CD8-positive, alpha-beta memory T cell (primary cell): ENCODE data around the gene NOX5. TPM values are rescaled to one million over a fixed set of nuclear protein-coding genes. Genes with fewer than 3 reads are reported as not detected.

ENCODE experiments used
- CTCF ChIA-PET: fragments of 350-600 bp; sonication (Branson Sonifier 250); formaldehyde crosslinking; loops from one replicate; lab custom pipeline; 2021; ENCODE audit warnings: antibody characterized with exemption; lab: Charles Lee
- POLR2A ChIA-PET: fragments of 350-600 bp; sonication (Branson Sonifier 250); formaldehyde crosslinking; loops from one replicate; lab custom pipeline; 2021; ENCODE audit warnings: antibody characterized with exemption; lab: Charles Lee
- DNase-seq, 5 donors: peaks; one replicate each; pipeline versions ENCODE4 v3.0.0 to v3.0.0-alpha.2; 2020 to 2022; ENCODE audit warnings: mixed read lengths in 1 of 5
- H3K27ac ChIP-seq: one replicate; pipeline ENCODE4 v1.7.0; 2013; ENCODE audit warnings: low read depth, mild to moderate bottlenecking, low read length, moderate library complexity
- H3K27me3 ChIP-seq: 2 replicates; pipeline ENCODE4 v1.7.0; 2013; ENCODE audit warnings: low read length, mild to moderate bottlenecking; ENCODE audit not compliant: insufficient read depth, poor library complexity, severe bottlenecking
- H3K36me3 ChIP-seq: 2 replicates; pipeline ENCODE4 v1.7.0; 2013; ENCODE audit warnings: mild to moderate bottlenecking, low read length, moderate library complexity; ENCODE audit not compliant: insufficient read depth
- H3K4me1 ChIP-seq: 2 replicates; pipeline ENCODE4 v1.7.0; 2013; ENCODE audit warnings: mild to moderate bottlenecking, low read length, moderate library complexity; ENCODE audit not compliant: insufficient read depth
- H3K4me3 ChIP-seq: 2 replicates; pipeline ENCODE4 v1.7.0; 2013; ENCODE audit warnings: mild to moderate bottlenecking, low read length
- H3K9me3 ChIP-seq: 2 replicates; pipeline ENCODE4 v1.7.0; 2013; ENCODE audit warnings: mild to moderate bottlenecking, low read length
- H3K27ac Mint-ChIP-seq, 8 donors: one replicate each; pipeline ENCODE4 v1.8.0; 2020 to 2021; ENCODE audit warnings: mixed read lengths in 8 of 8, mild to moderate bottlenecking in 6 of 8, inconsistent platforms in 3 of 8, moderate library complexity in 3 of 8
- H3K27me3 Mint-ChIP-seq, 2 donors: one replicate each; pipeline ENCODE4 v1.8.0; 2020 to 2021; ENCODE audit warnings: mixed read lengths in 2 of 2, mild to moderate bottlenecking in 1 of 2, moderate library complexity in 1 of 2
- H3K36me3 Mint-ChIP-seq, 3 donors: one replicate each; pipeline ENCODE4 v1.8.0; 2020 to 2021; ENCODE audit warnings: mixed read lengths in 3 of 3, inconsistent platforms in 1 of 3, mild to moderate bottlenecking in 1 of 3
- H3K4me1 Mint-ChIP-seq, 3 donors: one replicate each; pipeline ENCODE4 v1.8.0; 2020 to 2021; ENCODE audit warnings: mixed read lengths in 3 of 3, inconsistent platforms in 1 of 3, mild to moderate bottlenecking in 1 of 3
- H3K4me3 Mint-ChIP-seq, 7 donors: one replicate each; pipeline ENCODE4 v1.8.0; 2020 to 2021; ENCODE audit warnings: mixed read lengths in 7 of 7, mild to moderate bottlenecking in 6 of 7, moderate library complexity in 4 of 7, inconsistent platforms in 2 of 7
- H3K9me3 Mint-ChIP-seq, 5 donors: one replicate each; pipeline ENCODE4 v1.8.0; 2020 to 2022; ENCODE audit warnings: mixed read lengths in 5 of 5, mild to moderate bottlenecking in 3 of 5, moderate library complexity in 2 of 5, inconsistent platforms in 1 of 5
- polyA plus RNA-seq: library from polyadenylated mRNA; unstranded; fragments of 300-500 nt; fragmentation: Illumina TruSeq; gene quantifications from one replicate; pipeline ENCODE4 v1.2.3, GENCODE V29; 2021
- total RNA-seq, 2 experiments: library from RNA; stranded (reverse); gene quantifications; one replicate each; pipeline ENCODE4 v1.2.3, GENCODE V29; 2021

Gene NOX5
- total and polyA plus RNA-seq, 3 experiments from 2014 or later: not detected

DNA sequence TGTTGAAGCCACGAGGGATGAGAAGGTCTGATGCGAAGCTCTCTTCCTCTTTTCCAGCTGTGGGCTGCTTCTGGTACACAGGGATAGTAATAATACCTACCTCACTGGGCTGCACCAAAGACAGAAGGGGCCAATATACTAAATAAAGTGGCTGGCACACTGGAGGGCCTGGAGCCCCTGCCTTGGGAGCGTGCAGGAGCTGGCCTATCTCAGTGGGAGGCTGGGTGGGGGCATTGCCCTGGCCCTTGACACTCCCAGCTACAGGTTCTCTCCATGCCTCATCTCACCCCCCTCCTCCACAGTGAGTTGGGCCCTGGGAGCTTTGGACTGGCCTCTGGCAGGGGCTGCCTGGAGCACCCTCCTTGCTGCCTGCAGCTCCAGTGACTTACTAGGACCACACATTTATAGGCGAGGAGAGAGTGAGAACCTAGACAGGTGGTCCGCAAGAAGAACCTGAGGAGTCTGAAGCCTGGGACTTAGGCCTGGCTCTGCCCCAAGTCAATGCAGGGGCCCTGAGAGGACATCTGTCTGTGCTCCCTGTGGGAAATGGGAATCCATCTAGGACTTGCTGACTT lies 1.6 kb downstream of the NOX5 start:
- ChIA-PET POLR2A (no interaction called here), CTCF (no interaction called here)
- Mint-ChIP-seq H3K27ac (no peak overlapping the region), H3K9me3 (peaks cover 0 to 10% (median 4%) of the 10 kb centered on the region in 5 donors), H3K4me3 (no peak overlapping the region), H3K4me1 (no peaks in the 10 kb centered on the region), H3K36me3 (no peaks in the 10 kb centered on the region), H3K27me3 (peaks cover 18 to 32% of the 10 kb centered on the region in 2 donors)
- no peak for DNase-seq
- no peaks in the 10 kb centered on the region for H3K9me3 ChIP-seq
- no peak overlapping the region for H3K4me3 ChIP-seq
- no peaks in the 10 kb centered on the region for H3K27me3 ChIP-seq
- no peak overlapping the region for H3K27ac ChIP-seq
- no peaks in the 10 kb centered on the region for H3K36me3 ChIP-seq
- H3K4me1 ChIP-seq: no peaks in the 10 kb centered on the region

DNA sequence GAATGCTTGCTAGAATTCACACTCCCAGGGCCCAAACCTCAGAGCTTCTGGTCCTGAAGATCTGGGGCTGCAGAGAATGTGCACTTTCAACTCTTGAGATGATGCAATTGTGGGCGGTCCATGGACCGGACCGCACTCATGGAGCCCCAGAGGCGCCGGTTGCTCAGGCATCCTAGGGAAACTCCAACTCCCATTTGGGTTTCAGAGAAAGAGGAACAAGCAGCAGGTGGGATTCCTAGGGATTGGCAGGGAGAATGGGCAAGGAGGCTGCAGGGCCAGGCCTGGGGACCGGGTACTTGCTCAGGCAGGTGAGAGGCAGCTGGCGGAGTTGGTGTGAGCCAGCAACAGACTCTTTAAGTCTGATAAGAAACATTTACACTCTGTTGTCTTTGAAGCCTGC lies 3.5 kb downstream of the NOX5 start:
- Mint-ChIP-seq H3K36me3 (no peaks in the 10 kb centered on the region), H3K4me3 (no peak overlapping the region), H3K27ac (peak overlapping the region in 1 of 8 donors; percentile 60), H3K27me3 (peaks cover 16 to 28% of the 10 kb centered on the region in 2 donors), H3K4me1 (no peaks in the 10 kb centered on the region), H3K9me3 (peaks cover 0 to under 1% (median 0%) of the 10 kb centered on the region in 5 donors)
- H3K27me3 ChIP-seq: no peaks in the 10 kb centered on the region
- DNase-seq: no peak
- H3K4me3 ChIP-seq: no peak overlapping the region
- H3K9me3 ChIP-seq: no peaks in the 10 kb centered on the region
- no peaks in the 10 kb centered on the region for H3K36me3 ChIP-seq
- POLR2A ChIA-PET: no interaction called here
- H3K4me1 ChIP-seq: no peaks in the 10 kb centered on the region
- CTCF ChIA-PET: no interaction called here
- H3K27ac ChIP-seq: no peak overlapping the region

GRCh38 chr15:69018951-69019350 lies 4.5 kb downstream of the NOX5 start:
- Histone ChIP-seq H3K36me3 (no peaks in the 10 kb centered on the region), H3K9me3 (no peaks in the 10 kb centered on the region), H3K27ac (no peak overlapping the region), H3K4me3 (no peak overlapping the region), H3K27me3 (no peaks in the 10 kb centered on the region), H3K4me1 (no peaks in the 10 kb centered on the region)
- Mint-ChIP-seq H3K36me3 (no peaks in the 10 kb centered on the region), H3K9me3 (no peaks in the 10 kb centered on the region), H3K4me1 (no peaks in the 10 kb centered on the region), H3K4me3 (no peak overlapping the region), H3K27ac (no peak overlapping the region), H3K27me3 (peaks cover 16 to 32% of the 10 kb centered on the region in 2 donors)
- POLR2A ChIA-PET: no interaction called here
- CTCF ChIA-PET: no interaction called here
- no peak for DNase-seq

GRCh38 chr15:69021895-69022294 lies 7.4 kb downstream of the NOX5 start:
- DNase-seq: no peak
- Histone ChIP-seq H3K4me1 (no peaks in the 10 kb centered on the region), H3K27ac (no peak overlapping the region), H3K27me3 (no peaks in the 10 kb centered on the region), H3K9me3 (no peaks in the 10 kb centered on the region), H3K4me3 (no peak overlapping the region), H3K36me3 (no peaks in the 10 kb centered on the region)
- Mint-ChIP-seq H3K4me3 (no peak overlapping the region), H3K27me3 (peaks cover 11 to 39% of the 10 kb centered on the region in 2 donors), H3K9me3 (no peaks in the 10 kb centered on the region), H3K36me3 (no peaks in the 10 kb centered on the region), H3K27ac (no peak overlapping the region), H3K4me1 (no peaks in the 10 kb centered on the region)
- ChIA-PET POLR2A (no interaction called here), CTCF (interaction anchor here (1.0 kb wide), 1 partner anchor 10 kb away, joined by 3 read pairs; no protein-coding TSS in a partner anchor)

DNA sequence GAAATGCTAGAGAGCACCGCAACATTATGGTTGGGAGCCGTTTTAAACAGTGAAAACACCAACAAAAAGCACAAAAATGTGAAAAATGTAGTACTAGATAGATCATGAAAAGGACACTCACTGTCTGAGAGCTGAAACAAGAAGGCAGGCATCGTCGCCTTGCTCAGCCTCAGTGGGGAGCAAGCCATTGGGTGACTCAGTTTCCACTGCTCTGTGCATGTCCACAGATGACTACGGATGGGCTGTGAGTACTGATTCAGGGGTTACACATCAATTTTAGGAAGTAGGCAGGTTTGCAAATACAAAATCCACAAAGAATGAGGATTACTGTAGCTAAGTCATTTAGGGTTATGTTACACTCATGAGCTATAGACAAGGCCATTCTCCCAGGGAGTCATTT lies 10.8 kb downstream of the NOX5 start:
- ChIA-PET POLR2A (no interaction called here), CTCF (no interaction called here)
- no peak for DNase-seq
- no peak overlapping the region for H3K4me3 ChIP-seq
- no peak overlapping the region for H3K27ac Mint-ChIP-seq
- H3K4me3 Mint-ChIP-seq: no peak overlapping the region
- H3K36me3 ChIP-seq: no peaks in the 10 kb centered on the region
- no peaks in the 10 kb centered on the region for H3K27me3 ChIP-seq
- no peak overlapping the region for H3K27ac ChIP-seq
- no peaks in the 10 kb centered on the region for H3K9me3 Mint-ChIP-seq
- no peaks in the 10 kb centered on the region for H3K9me3 ChIP-seq
- peaks cover 13 to 34% of the 10 kb centered on the region in 2 donors for H3K27me3 Mint-ChIP-seq
- H3K4me1 Mint-ChIP-seq: no peaks in the 10 kb centered on the region
- H3K36me3 Mint-ChIP-seq: no peaks in the 10 kb centered on the region
- H3K4me1 ChIP-seq: no peaks in the 10 kb centered on the region

GRCh38 chr15:69026355-69026754 lies 11.9 kb downstream of the NOX5 start:
- Histone ChIP-seq H3K4me1 (no peaks in the 10 kb centered on the region), H3K4me3 (no peak overlapping the region), H3K36me3 (no peaks in the 10 kb centered on the region), H3K27ac (no peak overlapping the region), H3K27me3 (no peaks in the 10 kb centered on the region), H3K9me3 (no peaks in the 10 kb centered on the region)
- peaks cover 12 to 41% of the 10 kb centered on the region in 2 donors for H3K27me3 Mint-ChIP-seq
- H3K36me3 Mint-ChIP-seq: no peaks in the 10 kb centered on the region
- no peaks in the 10 kb centered on the region for H3K9me3 Mint-ChIP-seq
- H3K4me1 Mint-ChIP-seq: peaks cover 0 to 4% (median 2%) of the 10 kb centered on the region in 3 donors
- ChIA-PET POLR2A (no interaction called here), CTCF (no interaction called here)
- no peak for DNase-seq
- no peak overlapping the region for H3K4me3 Mint-ChIP-seq
- H3K27ac Mint-ChIP-seq: no peak overlapping the region

GRCh38 chr15:69027976-69028518 lies 13.6 kb downstream of the NOX5 start:
- Mint-ChIP-seq H3K9me3 (no peaks in the 10 kb centered on the region), H3K4me3 (no peak overlapping the region), H3K27me3 (peaks cover 16 to 38% of the 10 kb centered on the region in 2 donors), H3K27ac (no peak overlapping the region), H3K36me3 (no peaks in the 10 kb centered on the region), H3K4me1 (peaks cover 5 to 8% (median 5%) of the 10 kb centered on the region in 3 donors)
- Histone ChIP-seq H3K4me3 (no peak overlapping the region), H3K36me3 (no peaks in the 10 kb centered on the region), H3K4me1 (no peaks in the 10 kb centered on the region), H3K9me3 (no peaks in the 10 kb centered on the region), H3K27me3 (no peaks in the 10 kb centered on the region), H3K27ac (no peak overlapping the region)
- POLR2A ChIA-PET: no interaction called here
- DNase-seq: no peak
- CTCF ChIA-PET: no interaction called here

- peaks cover 5 to 8% (median 5%) of the 10 kb centered on the region in 3 donors for H3K4me1 Mint-ChIP-seq
- no peaks in the 10 kb centered on the region for H3K36me3 ChIP-seq
- no peaks in the 10 kb centered on the region for H3K27me3 ChIP-seq
- peaks cover 25 to 35% of the 10 kb centered on the region in 2 donors for H3K27me3 Mint-ChIP-seq
- peak in 1 of 5 donors; percentile 2 for DNase-seq
- ChIA-PET POLR2A (no interaction called here), CTCF (interaction anchor here (0.6 to 1.5 kb wide), 4 partner anchors 9 to 375 kb away, joined by 3 read pairs; no protein-coding TSS in a partner anchor)
- H3K27ac Mint-ChIP-seq: no peak overlapping the region
- H3K9me3 Mint-ChIP-seq: no peaks in the 10 kb centered on the region
- H3K36me3 Mint-ChIP-seq: no peaks in the 10 kb centered on the region
- H3K4me3 Mint-ChIP-seq: peak overlapping the region in 5 of 7 donors; percentile 8 to 67 (median 55)
- H3K9me3 ChIP-seq: no peaks in the 10 kb centered on the region
- no peak overlapping the region for H3K4me3 ChIP-seq
- no peaks in the 10 kb centered on the region for H3K4me1 ChIP-seq
- H3K27ac ChIP-seq: no peak overlapping the region
Measured at GRCh38 chr15:69031013-69032001, 16.8 kb downstream of the NOX5 start.
